BE2C (cell line): ENCODE data around the gene ADAMTS9.

Experiments
- DNase-seq: peaks from one replicate; pipeline ENCODE4 v3.0.0-alpha.2; 2020
- H3K27me3 ChIP-seq: fragments of 250-450 bp; sonication (Bioruptor Pico); 2 replicates; pipeline ENCODE4 v1.5.1; 2020; ENCODE audit warnings: mild to moderate bottlenecking
- H3K36me3 ChIP-seq: fragments of 250-450 bp; sonication (Bioruptor Pico); 2 replicates; pipeline ENCODE4 v1.5.1; 2020; ENCODE audit warnings: mild to moderate bottlenecking
- H3K4me1 ChIP-seq: fragments of 250-450 bp; sonication (Bioruptor Pico); 2 replicates; pipeline ENCODE4 v1.5.1; 2020
- H3K4me3 ChIP-seq: 2 replicates; pipeline ENCODE4 v1.5.1; 2011; ENCODE audit warnings: low read depth, low read length
- H3K9me3 ChIP-seq: fragments of 250-450 bp; sonication (Bioruptor Pico); 2 replicates; pipeline ENCODE4 v1.5.1; 2020
- CTCF ChIP-seq: IDR thresholded peaks from 2 replicates; pipeline ENCODE4 v1.5.1; 2012; ENCODE audit warnings: mild to moderate bottlenecking, low read depth, low read length

The ADAMTS9 gene

DNA sequence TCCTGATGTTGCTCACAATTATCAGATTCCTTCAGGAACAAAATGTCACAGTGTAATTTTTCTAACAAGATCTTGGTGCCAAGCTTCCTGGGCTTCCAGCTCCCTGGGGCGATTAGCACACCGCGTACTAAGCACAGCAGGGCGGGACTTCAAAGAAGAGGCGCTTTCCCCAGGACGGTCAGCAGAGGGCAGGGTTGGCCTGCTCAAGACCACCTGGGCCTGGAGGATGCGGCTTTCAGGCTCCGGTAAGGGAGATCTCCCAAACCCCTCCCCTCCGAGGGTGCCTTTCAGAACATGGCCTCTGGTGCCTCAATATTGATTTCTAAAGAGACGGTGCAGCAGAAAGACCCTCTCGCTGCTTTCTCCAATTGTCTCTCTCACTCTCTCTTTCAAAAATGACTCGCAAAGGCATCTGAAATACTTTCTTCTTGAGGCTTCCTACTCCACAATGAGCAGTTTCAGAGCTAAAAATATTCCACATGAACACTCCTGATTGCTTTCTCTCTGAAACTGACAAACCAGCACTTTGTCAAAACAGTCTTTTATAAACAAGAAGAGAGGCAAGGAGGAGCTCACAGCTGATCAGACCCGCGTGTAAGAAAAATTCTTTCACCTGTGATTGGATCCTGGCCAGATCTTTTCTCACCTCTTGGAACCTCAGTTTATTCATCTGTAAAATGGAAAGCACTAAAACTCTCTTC is 154.0 kb downstream of the ADAMTS9 start:
- Histone ChIP-seq H3K9me3 (no peaks in the 10 kb centered on the region), H3K4me3 (no peak overlapping the region), H3K36me3 (peaks cover 9% of the 10 kb centered on the region), H3K27me3 (no peaks in the 10 kb centered on the region), H3K4me1 (peaks cover 11% of the 10 kb centered on the region; the same call in 1 of the 2 replicates)
- TF ChIP-seq CTCF = peak; percentile 96
- DNase-seq = peak; percentile 90

GRCh38 chr3:64530434-64531049 is 157.3 kb downstream of the ADAMTS9 start:
- Histone ChIP-seq H3K9me3 (no peaks in the 10 kb centered on the region), H3K27me3 (no peaks in the 10 kb centered on the region), H3K4me1 (peaks cover 11% of the 10 kb centered on the region), H3K4me3 (no peak overlapping the region), H3K36me3 (peaks cover 11% of the 10 kb centered on the region)
- DNase-seq = peak; percentile 64
- TF ChIP-seq CTCF = peak; percentile 82

GRCh38 chr3:64523324-64523723 is 164.5 kb downstream of the ADAMTS9 start:
- no peak for TF ChIP-seq CTCF
- no peak overlapping the region for H3K4me3 ChIP-seq
- H3K4me1 ChIP-seq = no peaks in the 10 kb centered on the region; the same call in 1 of the 2 replicates
- H3K27me3 ChIP-seq = no peaks in the 10 kb centered on the region
- H3K9me3 ChIP-seq = no peaks in the 10 kb centered on the region
- peaks cover 4% of the 10 kb centered on the region for H3K36me3 ChIP-seq
- no peak for DNase-seq

DNA sequence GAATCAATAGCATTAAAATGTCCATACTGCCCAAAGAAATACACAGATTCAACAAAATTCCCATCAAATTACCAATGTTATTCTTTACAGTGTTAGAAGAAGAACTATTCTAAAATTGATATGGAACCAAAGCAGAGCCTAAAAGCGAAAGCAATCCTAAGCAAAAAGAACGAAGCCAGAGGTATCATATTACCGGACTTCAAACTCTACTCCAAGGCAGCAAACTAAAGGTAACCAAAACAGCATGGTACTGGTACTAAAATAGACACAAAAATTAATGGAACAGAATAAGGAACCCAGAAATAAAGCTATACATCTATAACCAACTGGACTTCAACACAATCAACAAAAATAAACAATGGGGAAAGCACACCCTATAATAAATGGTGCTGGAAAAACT is 167.5 kb downstream of the ADAMTS9 start:
- DNase-seq = no peak
- Histone ChIP-seq H3K27me3 (no peaks in the 10 kb centered on the region), H3K9me3 (no peaks in the 10 kb centered on the region), H3K36me3 (peaks cover 10% of the 10 kb centered on the region; the same call in 1 of the 2 replicates), H3K4me1 (no peaks in the 10 kb centered on the region), H3K4me3 (no peak overlapping the region)
- TF ChIP-seq CTCF = no peak

- H3K27me3 ChIP-seq = no peaks in the 10 kb centered on the region
- H3K36me3 ChIP-seq = peaks cover 10% of the 10 kb centered on the region; the same call in 1 of the 2 replicates
- no peak overlapping the region for H3K4me3 ChIP-seq
- DNase-seq = no peak
- H3K4me1 ChIP-seq = no peaks in the 10 kb centered on the region
- TF ChIP-seq CTCF = no peak
- H3K9me3 ChIP-seq = no peaks in the 10 kb centered on the region
Observed at GRCh38 chr3:64518950-64519349, 168.8 kb downstream of the ADAMTS9 start.

GRCh38 chr3:64518496-64518895 is 169.3 kb downstream of the ADAMTS9 start:
- DNase-seq = no peak
- no peak for TF ChIP-seq CTCF
- H3K9me3 ChIP-seq = no peaks in the 10 kb centered on the region
- H3K4me3 ChIP-seq = no peak overlapping the region
- peaks cover 10% of the 10 kb centered on the region; the same call in 1 of the 2 replicates for H3K36me3 ChIP-seq
- H3K4me1 ChIP-seq = no peaks in the 10 kb centered on the region
- no peaks in the 10 kb centered on the region for H3K27me3 ChIP-seq
